ENCODE results near the gene TPCN2.

TPCN2 gene

GRCh38 chr11:69157822-69158231 lies 109.1 kb downstream of the TPCN2 start:
- H3K4me1 ChIP-seq (ENCODE audit: insufficient read depth, low read length), result peaks cover 4% of the 10 kb centered on the region

GRCh38 chr11:69158301-69159149 lies 109.8 kb downstream of the TPCN2 start:
- Histone ChIP-seq H3K9me3 (ENCODE audit: insufficient read depth, low read depth, low read length) (peaks cover 6% of the 10 kb centered on the region; the same call in 1 of the 2 replicates), H3K27ac (ENCODE audit: low read depth, low read length) (no peak overlapping the region), H3K4me3 (ENCODE audit: low read length) (no peak overlapping the region), H3K4me1 (ENCODE audit: insufficient read depth, low read length) (no peaks in the 10 kb centered on the region), H3K36me3 (ENCODE audit: insufficient read depth, low read length) (no peaks in the 10 kb centered on the region), H3K27me3 (ENCODE audit: insufficient read depth, low read length) (no peaks in the 10 kb centered on the region), H3K9ac (ENCODE audit: low read depth, low read length) (no peak overlapping the region)
- WGBS, result 92% methylated on average over 21 of the region's 21 CpGs

More at GRCh38 chr11:69157822-69158231, 109.1 kb downstream of the TPCN2 start:
- Histone ChIP-seq H3K27me3 (ENCODE audit: insufficient read depth, low read length) (no peaks in the 10 kb centered on the region), H3K9ac (ENCODE audit: low read depth, low read length) (no peak overlapping the region), H3K36me3 (ENCODE audit: insufficient read depth, low read length) (no peaks in the 10 kb centered on the region), H3K9me3 (ENCODE audit: insufficient read depth, low read depth, low read length) (peaks cover under 1% of the 10 kb centered on the region; the same call in 1 of the 2 replicates), H3K27ac (ENCODE audit: low read depth, low read length) (no peak overlapping the region), H3K4me3 (ENCODE audit: low read length) (no peak overlapping the region)
- WGBS, result 94% methylated on average over 15 of the region's 15 CpGs

- H3K4me3 ChIP-seq (ENCODE audit: low read length), result no peak overlapping the region
- no peaks in the 10 kb centered on the region for H3K27me3 ChIP-seq (ENCODE audit: insufficient read depth, low read length)
- H3K9ac ChIP-seq (ENCODE audit: low read depth, low read length), result no peak overlapping the region
- no peaks in the 10 kb centered on the region for H3K36me3 ChIP-seq (ENCODE audit: insufficient read depth, low read length)
- WGBS, result 94% methylated on average over 19 of the region's 19 CpGs
- H3K9me3 ChIP-seq (ENCODE audit: insufficient read depth, low read depth, low read length), result peaks cover 13% of the 10 kb centered on the region; the same call in 1 of the 2 replicates
- H3K27ac ChIP-seq (ENCODE audit: low read depth, low read length), result no peak overlapping the region
- no peaks in the 10 kb centered on the region for H3K4me1 ChIP-seq (ENCODE audit: insufficient read depth, low read length)
Measured at GRCh38 chr11:69159150-69159852, 110.6 kb downstream of the TPCN2 start.

- WGBS, result 93% methylated on average over 15 of the region's 15 CpGs
- Histone ChIP-seq H3K9ac (ENCODE audit: low read depth, low read length) (no peak overlapping the region), H3K9me3 (ENCODE audit: insufficient read depth, low read depth, low read length) (peaks cover 13% of the 10 kb centered on the region; the same call in 1 of the 2 replicates), H3K36me3 (ENCODE audit: insufficient read depth, low read length) (no peaks in the 10 kb centered on the region), H3K27me3 (ENCODE audit: insufficient read depth, low read length) (no peaks in the 10 kb centered on the region), H3K4me1 (ENCODE audit: insufficient read depth, low read length) (no peaks in the 10 kb centered on the region), H3K27ac (ENCODE audit: low read depth, low read length) (no peak overlapping the region), H3K4me3 (ENCODE audit: low read length) (no peak overlapping the region)
Measured at GRCh38 chr11:69160296-69161116, 111.8 kb downstream of the TPCN2 start.

GRCh38 chr11:69161117-69161407 lies 112.3 kb downstream of the TPCN2 start:
- 0 out of 2 replicates have a peak, but pooled peaks cover under 1% of the 10 kb centered on the region for H3K4me1 ChIP-seq (ENCODE audit: insufficient read depth, low read length)

GRCh38 chr11:69162505-69162904 lies 113.8 kb downstream of the TPCN2 start:
- Histone ChIP-seq H3K27me3 (ENCODE audit: insufficient read depth, low read length) (no peaks in the 10 kb centered on the region), H3K36me3 (ENCODE audit: insufficient read depth, low read length) (no peaks in the 10 kb centered on the region), H3K4me3 (ENCODE audit: low read length) (no peak overlapping the region), H3K9ac (ENCODE audit: low read depth, low read length) (no peak overlapping the region), H3K27ac (ENCODE audit: low read depth, low read length) (no peak overlapping the region), H3K4me1 (ENCODE audit: insufficient read depth, low read length) (peaks cover 8% of the 10 kb centered on the region; the same call in 1 of the 2 replicates), H3K9me3 (ENCODE audit: insufficient read depth, low read depth, low read length) (peaks cover 13% of the 10 kb centered on the region; the same call in 1 of the 2 replicates)

More at GRCh38 chr11:69161117-69161407, 112.3 kb downstream of the TPCN2 start:
- Histone ChIP-seq H3K4me3 (ENCODE audit: low read length) (no peak overlapping the region), H3K27me3 (ENCODE audit: insufficient read depth, low read length) (no peaks in the 10 kb centered on the region), H3K27ac (ENCODE audit: low read depth, low read length) (no peak overlapping the region), H3K9me3 (ENCODE audit: insufficient read depth, low read depth, low read length) (peaks cover 13% of the 10 kb centered on the region; the same call in 1 of the 2 replicates), H3K9ac (ENCODE audit: low read depth, low read length) (no peak overlapping the region), H3K36me3 (ENCODE audit: insufficient read depth, low read length) (no peaks in the 10 kb centered on the region)
- WGBS, result 86% methylated on average over 5 of the region's 5 CpGs

GRCh38 chr11:69163842-69164241 lies 115.1 kb downstream of the TPCN2 start:
- Histone ChIP-seq H3K9me3 (ENCODE audit: insufficient read depth, low read depth, low read length) (peaks cover 13% of the 10 kb centered on the region; the same call in 1 of the 2 replicates), H3K4me1 (ENCODE audit: insufficient read depth, low read length) (peaks cover 8% of the 10 kb centered on the region; the same call in 1 of the 2 replicates), H3K27ac (ENCODE audit: low read depth, low read length) (no peak overlapping the region), H3K9ac (ENCODE audit: low read depth, low read length) (no peak overlapping the region), H3K36me3 (ENCODE audit: insufficient read depth, low read length) (no peaks in the 10 kb centered on the region), H3K4me3 (ENCODE audit: low read length) (no peak overlapping the region), H3K27me3 (ENCODE audit: insufficient read depth, low read length) (no peaks in the 10 kb centered on the region)
- 100% methylated on average over 1 of the region's 1 CpG for WGBS

- Histone ChIP-seq H3K27me3 (ENCODE audit: insufficient read depth, low read length) (no peaks in the 10 kb centered on the region), H3K4me3 (ENCODE audit: low read length) (no peak overlapping the region), H3K36me3 (ENCODE audit: insufficient read depth, low read length) (no peaks in the 10 kb centered on the region), H3K9me3 (ENCODE audit: insufficient read depth, low read depth, low read length) (peaks cover 13% of the 10 kb centered on the region; the same call in 1 of the 2 replicates), H3K9ac (ENCODE audit: low read depth, low read length) (no peak overlapping the region), H3K27ac (ENCODE audit: low read depth, low read length) (no peak overlapping the region), H3K4me1 (ENCODE audit: insufficient read depth, low read length) (peaks cover 8% of the 10 kb centered on the region; the same call in 1 of the 2 replicates)
- WGBS, result 82% methylated on average over 10 of the region's 10 CpGs
Measured at GRCh38 chr11:69164824-69165223, 116.1 kb downstream of the TPCN2 start.

GRCh38 chr11:69165775-69166174 lies 117.0 kb downstream of the TPCN2 start:
- WGBS, result 95% methylated on average over 2 of the region's 2 CpGs
- H3K9me3 ChIP-seq (ENCODE audit: insufficient read depth, low read depth, low read length), result peaks cover 13% of the 10 kb centered on the region; the same call in 1 of the 2 replicates
- H3K4me1 ChIP-seq (ENCODE audit: insufficient read depth, low read length), result peaks cover 8% of the 10 kb centered on the region; the same call in 1 of the 2 replicates
- H3K36me3 ChIP-seq (ENCODE audit: insufficient read depth, low read length), result no peaks in the 10 kb centered on the region
- H3K27ac ChIP-seq (ENCODE audit: low read depth, low read length), result no peak overlapping the region
- no peak overlapping the region for H3K4me3 ChIP-seq (ENCODE audit: low read length)
- H3K9ac ChIP-seq (ENCODE audit: low read depth, low read length), result no peak overlapping the region
- H3K27me3 ChIP-seq (ENCODE audit: insufficient read depth, low read length), result no peaks in the 10 kb centered on the region

GRCh38 chr11:69166218-69167115 lies 117.7 kb downstream of the TPCN2 start:
- 51% methylated on average over 18 of the region's 21 CpGs for WGBS
- peaks cover 13% of the 10 kb centered on the region; the same call in 1 of the 2 replicates for H3K9me3 ChIP-seq (ENCODE audit: insufficient read depth, low read depth, low read length)
- H3K9ac ChIP-seq (ENCODE audit: low read depth, low read length), result peak overlapping the region; percentile 6; the same call in 1 of the 2 replicates
- no peak overlapping the region for H3K4me3 ChIP-seq (ENCODE audit: low read length)
- no peak overlapping the region for H3K27ac ChIP-seq (ENCODE audit: low read depth, low read length)
- H3K4me1 ChIP-seq (ENCODE audit: insufficient read depth, low read length), result peaks cover 8% of the 10 kb centered on the region; the same call in 1 of the 2 replicates
- H3K27me3 ChIP-seq (ENCODE audit: insufficient read depth, low read length), result no peaks in the 10 kb centered on the region
- no peaks in the 10 kb centered on the region for H3K36me3 ChIP-seq (ENCODE audit: insufficient read depth, low read length)

All from HUES64 (cell line).